DOHH2 (cell line): Measurements from ENCODE around the gene SMC3.

ENCODE experiments used
- EZH2phosphoT487 ChIP-seq: fragments of 200-600 bp; sonication (generic); IDR thresholded peaks from 2 replicates; pipeline ENCODE4 v1.6.1; 2017; ENCODE audit warnings: borderline replicate concordance, mild to moderate bottlenecking, antibody characterized with exemption, low read length, moderate library complexity, mixed read lengths
- TF ChIP-seq, protein P1 (sequence below): fragments of 200-600 bp; sonication (generic); IDR thresholded peaks from one replicate; pipeline ENCODE4 v1.5.1; 2014; ENCODE audit warnings: antibody characterized with exemption, mild to moderate bottlenecking, low read depth, low read length; ENCODE audit not compliant: poor library complexity, severe bottlenecking

DNA sequence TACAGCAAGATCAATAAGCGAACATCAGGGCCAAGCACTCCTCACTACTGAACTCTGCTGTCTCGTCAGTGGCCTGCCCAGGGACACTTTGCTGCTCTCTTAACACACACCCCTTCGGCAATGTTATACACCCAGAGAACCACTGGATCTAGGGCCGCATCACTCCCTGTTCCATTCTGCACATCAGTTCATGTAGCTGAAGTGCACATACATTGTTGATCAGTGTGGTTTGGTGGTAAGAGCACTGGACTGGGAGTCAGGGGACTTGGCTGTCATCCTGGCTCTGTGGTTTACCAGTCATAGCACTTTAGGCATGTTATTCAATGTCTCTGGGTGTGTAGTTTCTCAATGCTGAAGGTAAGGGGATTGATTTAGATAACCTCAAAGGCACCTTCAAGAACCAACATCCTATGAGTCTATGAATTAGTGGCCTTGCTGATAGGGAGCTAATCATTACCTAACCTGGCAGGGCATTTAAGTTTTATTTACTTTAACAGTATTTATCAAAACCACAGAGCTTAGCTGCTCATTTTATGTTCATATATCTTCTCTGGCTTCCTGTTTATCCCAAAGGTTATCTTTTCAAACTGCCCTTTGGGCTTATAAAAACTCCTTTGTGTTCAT lies 45.0 kb upstream of the SMC3 start:
- TF ChIP-seq EZH2phosphoT487, result no peak
- TF ChIP-seq, protein P1, sequence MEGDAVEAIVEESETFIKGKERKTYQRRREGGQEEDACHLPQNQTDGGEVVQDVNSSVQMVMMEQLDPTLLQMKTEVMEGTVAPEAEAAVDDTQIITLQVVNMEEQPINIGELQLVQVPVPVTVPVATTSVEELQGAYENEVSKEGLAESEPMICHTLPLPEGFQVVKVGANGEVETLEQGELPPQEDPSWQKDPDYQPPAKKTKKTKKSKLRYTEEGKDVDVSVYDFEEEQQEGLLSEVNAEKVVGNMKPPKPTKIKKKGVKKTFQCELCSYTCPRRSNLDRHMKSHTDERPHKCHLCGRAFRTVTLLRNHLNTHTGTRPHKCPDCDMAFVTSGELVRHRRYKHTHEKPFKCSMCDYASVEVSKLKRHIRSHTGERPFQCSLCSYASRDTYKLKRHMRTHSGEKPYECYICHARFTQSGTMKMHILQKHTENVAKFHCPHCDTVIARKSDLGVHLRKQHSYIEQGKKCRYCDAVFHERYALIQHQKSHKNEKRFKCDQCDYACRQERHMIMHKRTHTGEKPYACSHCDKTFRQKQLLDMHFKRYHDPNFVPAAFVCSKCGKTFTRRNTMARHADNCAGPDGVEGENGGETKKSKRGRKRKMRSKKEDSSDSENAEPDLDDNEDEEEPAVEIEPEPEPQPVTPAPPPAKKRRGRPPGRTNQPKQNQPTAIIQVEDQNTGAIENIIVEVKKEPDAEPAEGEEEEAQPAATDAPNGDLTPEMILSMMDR, result no peak
